Esophagus muscularis mucosa (tissue), 4 donors: Measurements from ENCODE around the gene GAS7. TPM values are rescaled to one million over a fixed set of nuclear protein-coding genes. Genes with fewer than 3 reads are reported as not detected.
"Not testable (repeated sequence)": the region's sequence is repeated elsewhere in the genome, so short reads cannot be mapped to it uniquely, and the experiment has no call there.

Experiments
- DNase-seq: peaks from one replicate; pipeline ENCODE4 v3.0.0-alpha.2; 2017; ENCODE audit errors: extremely low spot score
- H3K27ac ChIP-seq, 4 donors: fragments of 200-600 bp; sonication (generic); replicated peaks in 1 of 4; 1 replicate in 3 of 4; 2 replicates in 1 of 4; pipeline ENCODE4 v1.5.1; 2016 to 2019; ENCODE audit warnings: mild to moderate bottlenecking in 1 of 4
- H3K27me3 ChIP-seq, 4 donors: fragments of 200-600 bp; sonication (generic); one replicate each; pipeline versions ENCODE4 v1.5.1 to v1.6.0; 2016 to 2019
- H3K36me3 ChIP-seq, 4 donors: fragments of 200-600 bp; sonication (generic); one replicate each; pipeline ENCODE4 v1.5.1; 2016 to 2019
- H3K4me1 ChIP-seq, 4 donors: fragments of 200-600 bp; sonication (generic); one replicate each; pipeline ENCODE4 v1.5.1; 2016 to 2019
- H3K4me3 ChIP-seq, 4 donors: fragments of 200-600 bp; sonication (generic); 1 replicate in 2 of 4; 2 replicates in 2 of 4; pipeline ENCODE4 v1.5.1; 2016 to 2019; ENCODE audit warnings: mild to moderate bottlenecking in 4 of 4, moderate library complexity in 1 of 4
- H3K9me3 ChIP-seq, 4 donors: fragments of 200-600 bp; sonication (generic); 1 replicate in 3 of 4; 2 replicates in 1 of 4; pipeline ENCODE4 v1.5.1; 2016 to 2019
- EP300 ChIP-seq: sonication (generic); formaldehyde crosslinking; IDR thresholded peaks from one replicate; pipeline ENCODE4 v1.6.1; 2017; ENCODE audit warnings: antibody characterized with exemption
- POLR2A ChIP-seq: fragments of 450-650 bp; IDR thresholded peaks from one replicate; pipeline ENCODE4 v1.6.1; 2017; ENCODE audit warnings: antibody characterized with exemption, moderate library complexity, mild to moderate bottlenecking, low read depth
- POLR2AphosphoS5 ChIP-seq, 2 donors: sonication (generic); formaldehyde crosslinking; IDR thresholded peaks; one replicate each; pipeline ENCODE4 v1.6.1; 2017; ENCODE audit warnings: antibody characterized with exemption in 2 of 2
- WGBS: methylation state at CpG from one replicate; pipeline ENCODE4 v1.1.5; 2018; 5-methylcytosine and 5-hydroxymethylcytosine counted together
- intact Hi-C: fragments of 100-400 bp; cut with DNase I; formaldehyde crosslinking; loops from one replicate; pipeline ENCODE4 v1.15.1; 2023
- total RNA-seq, 4 donors: library from RNA; depleted of rRNA; stranded (reverse); fragments of >200 nt; gene quantifications; one replicate each; pipeline versions ENCODE4 v1.1.0 to v1.2.1, GENCODE V29; 2016
- TF ChIP-seq, protein P1 (sequence below), 3 experiments: fragments of 200-600 bp in 2 of 3; fragments of 450-650 bp in 1 of 3; sonication (generic) in 2 of 3; IDR thresholded peaks; one replicate each; pipeline ENCODE4 v1.5.1; 2017 to 2019; ENCODE audit warnings: antibody characterized with exemption in 3 of 3, mild to moderate bottlenecking in 2 of 3, moderate library complexity in 1 of 3

Gene GAS7
- total RNA-seq, 4 donors from 2014 or later: 77.3 to 124 (median 86.7) TPM

DNA sequence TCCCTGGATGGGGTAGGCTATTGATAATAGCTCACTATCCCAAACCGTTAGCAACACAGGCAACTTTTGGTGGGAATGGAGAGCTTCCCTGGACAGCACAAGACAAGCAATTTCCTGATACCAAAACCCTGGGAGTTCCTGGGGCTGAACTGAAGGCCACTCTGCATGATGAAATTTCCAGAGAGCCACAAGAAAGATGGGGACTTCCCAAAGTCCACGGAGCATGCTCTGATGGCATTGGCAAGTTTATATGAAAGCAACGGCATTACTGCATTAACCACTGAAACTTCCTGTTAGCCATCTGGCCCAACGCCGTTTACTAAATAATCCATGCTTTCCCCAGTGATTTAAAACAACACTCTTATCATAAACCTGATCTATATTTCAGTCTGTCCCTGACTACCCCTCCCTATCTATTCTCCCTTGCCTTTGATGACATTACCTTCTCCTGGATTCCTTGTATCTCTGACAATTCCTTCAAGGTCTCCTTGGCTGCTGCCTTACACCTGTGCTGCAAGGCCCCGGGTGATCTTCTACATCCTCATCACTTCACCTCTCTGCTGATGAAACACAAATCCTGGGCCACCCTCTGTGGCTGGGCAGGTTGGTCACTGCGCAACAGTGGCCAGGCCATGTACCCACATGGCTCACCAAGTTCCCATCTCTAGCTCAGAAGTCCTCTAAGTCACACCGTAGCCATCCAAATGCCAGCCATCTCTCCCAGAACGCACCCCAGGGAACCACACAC, 184.9 kb downstream of the GAS7 start:
- WGBS: 81% methylated on average over 9 of the region's 9 CpGs
- peaks cover 0 to 31% (median 18%) of the 10 kb centered on the region in 4 donors for H3K4me1 ChIP-seq
- intact Hi-C loops: no loop called here
- TF ChIP-seq POLR2AphosphoS5 (IDR thresholded peaks at IDR 0.05) (no peak), EP300 (no peak), POLR2A (no peak)
- TF ChIP-seq, protein P1, sequence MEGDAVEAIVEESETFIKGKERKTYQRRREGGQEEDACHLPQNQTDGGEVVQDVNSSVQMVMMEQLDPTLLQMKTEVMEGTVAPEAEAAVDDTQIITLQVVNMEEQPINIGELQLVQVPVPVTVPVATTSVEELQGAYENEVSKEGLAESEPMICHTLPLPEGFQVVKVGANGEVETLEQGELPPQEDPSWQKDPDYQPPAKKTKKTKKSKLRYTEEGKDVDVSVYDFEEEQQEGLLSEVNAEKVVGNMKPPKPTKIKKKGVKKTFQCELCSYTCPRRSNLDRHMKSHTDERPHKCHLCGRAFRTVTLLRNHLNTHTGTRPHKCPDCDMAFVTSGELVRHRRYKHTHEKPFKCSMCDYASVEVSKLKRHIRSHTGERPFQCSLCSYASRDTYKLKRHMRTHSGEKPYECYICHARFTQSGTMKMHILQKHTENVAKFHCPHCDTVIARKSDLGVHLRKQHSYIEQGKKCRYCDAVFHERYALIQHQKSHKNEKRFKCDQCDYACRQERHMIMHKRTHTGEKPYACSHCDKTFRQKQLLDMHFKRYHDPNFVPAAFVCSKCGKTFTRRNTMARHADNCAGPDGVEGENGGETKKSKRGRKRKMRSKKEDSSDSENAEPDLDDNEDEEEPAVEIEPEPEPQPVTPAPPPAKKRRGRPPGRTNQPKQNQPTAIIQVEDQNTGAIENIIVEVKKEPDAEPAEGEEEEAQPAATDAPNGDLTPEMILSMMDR (IDR thresholded peaks at IDR 0.05): no peak
- H3K4me3 ChIP-seq: no peak overlapping the region
- H3K36me3 ChIP-seq: peaks cover 0 to 3% (median 0%) of the 10 kb centered on the region in 4 donors
- no peak for DNase-seq
- no peaks in the 10 kb centered on the region for H3K9me3 ChIP-seq
- no peaks in the 10 kb centered on the region for H3K27me3 ChIP-seq
- H3K27ac ChIP-seq: peak overlapping the region in 1 of 4 donors; percentile 27

DNA sequence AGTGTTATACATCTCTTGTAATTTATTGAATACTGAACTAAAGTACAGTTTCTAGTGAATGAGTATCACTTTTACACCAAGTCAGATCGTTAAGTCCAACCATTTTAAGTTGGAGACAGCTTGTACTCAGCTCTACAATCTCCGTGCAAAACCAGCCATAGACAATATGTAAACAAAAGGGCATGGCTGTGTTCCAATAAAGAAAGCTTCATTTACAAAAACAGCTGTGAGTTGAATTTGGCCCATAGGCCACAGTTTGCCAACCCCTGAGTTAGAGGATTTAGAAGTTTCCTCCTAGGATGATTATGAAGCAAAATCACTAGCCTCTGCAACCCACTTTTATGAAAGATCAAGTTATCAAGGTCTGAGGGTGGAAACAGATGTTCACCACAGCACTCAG, 187.7 kb downstream of the GAS7 start:
- Histone ChIP-seq H3K9me3 (no peaks in the 10 kb centered on the region), H3K4me1 (peaks cover 0 to 31% (median 16%) of the 10 kb centered on the region in 4 donors), H3K27me3 (no peaks in the 10 kb centered on the region), H3K27ac (no peak overlapping the region), H3K4me3 (no peak overlapping the region), H3K36me3 (peaks cover 0 to 3% (median 0%) of the 10 kb centered on the region in 4 donors)
- WGBS: 40% methylated on average over 2 of the region's 2 CpGs
- no peak for TF ChIP-seq EP300
- TF ChIP-seq POLR2AphosphoS5 (IDR thresholded peaks at IDR 0.05): no peak
- no peak for TF ChIP-seq POLR2A
- TF ChIP-seq, protein P1 (IDR thresholded peaks at IDR 0.05): no peak
- intact Hi-C loops: no loop called here
- no peak for DNase-seq

DNA sequence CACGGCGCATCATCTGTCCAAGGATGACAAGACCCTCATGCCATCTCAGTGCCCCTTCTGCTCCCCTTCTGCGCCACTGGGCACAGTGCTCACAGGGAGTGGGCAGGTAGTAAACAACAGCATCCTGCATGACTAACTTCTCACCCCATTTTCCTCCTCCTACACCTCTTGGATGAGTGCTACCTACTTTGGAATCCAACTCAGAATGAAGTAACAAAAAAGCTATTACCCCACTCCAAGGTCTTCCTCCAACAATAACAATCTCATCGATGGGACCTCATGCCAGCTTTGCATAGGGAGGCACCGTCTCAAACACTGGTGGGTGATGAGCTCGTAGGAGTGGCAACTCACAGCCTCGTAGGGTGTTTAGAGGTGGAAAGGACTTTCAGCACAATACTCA, 194.7 kb downstream of the GAS7 start:
- no peak overlapping the region for H3K27ac ChIP-seq
- no peaks in the 10 kb centered on the region for H3K9me3 ChIP-seq
- no peaks in the 10 kb centered on the region for H3K27me3 ChIP-seq
- H3K36me3 ChIP-seq: no peaks in the 10 kb centered on the region
- peaks cover 3 to 19% (median 16%) of the 10 kb centered on the region in 4 donors for H3K4me1 ChIP-seq
- TF ChIP-seq POLR2A (no peak), POLR2AphosphoS5 (IDR thresholded peaks at IDR 0.05) (no peak), EP300 (no peak)
- TF ChIP-seq, protein P1 (IDR thresholded peaks at IDR 0.05): no peak
- DNase-seq: no peak
- WGBS: 71% methylated on average over 7 of the region's 7 CpGs
- H3K4me3 ChIP-seq: no peak overlapping the region
- intact Hi-C loops: no loop called here

DNA sequence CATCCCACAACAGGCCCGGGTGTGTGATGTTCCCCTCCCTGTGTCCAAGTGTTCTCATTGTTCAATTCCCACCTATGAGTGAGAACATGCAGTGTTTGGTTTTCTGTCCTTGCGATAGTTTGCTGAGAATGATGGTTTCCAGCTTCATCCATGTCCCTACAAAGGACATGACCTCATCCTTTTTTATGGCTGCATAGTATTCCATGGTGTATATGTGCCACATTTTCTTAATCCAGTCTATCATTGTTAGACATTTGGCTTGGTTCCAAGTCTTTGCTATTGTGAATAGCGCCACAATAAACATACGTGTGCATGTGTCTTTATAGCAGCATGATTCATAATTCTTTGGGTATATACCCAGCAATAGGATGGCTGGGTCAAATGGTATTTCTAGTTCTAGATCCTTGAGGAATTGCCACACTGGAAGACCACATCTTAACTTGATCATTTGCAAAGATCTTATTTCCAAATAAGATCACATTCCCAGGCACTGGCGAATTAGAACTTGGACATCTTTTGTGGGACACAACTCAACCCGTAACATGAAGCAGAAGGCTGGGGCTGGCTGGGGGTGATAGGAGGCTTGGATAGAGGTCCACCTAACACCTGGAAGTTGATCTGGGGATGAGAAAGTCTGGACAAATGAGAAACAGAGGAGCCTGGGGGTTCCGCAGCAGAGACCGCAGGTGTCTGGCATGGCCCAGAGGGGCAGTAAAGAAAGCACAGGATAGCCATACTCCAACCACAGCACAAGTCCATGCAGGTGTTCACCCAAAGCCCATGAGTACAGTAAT, 195.6 kb downstream of the GAS7 start:
- H3K36me3 ChIP-seq, DNase-seq, H3K27ac ChIP-seq, H3K4me3 ChIP-seq, H3K27me3 ChIP-seq, H3K9me3 ChIP-seq, intact Hi-C loops: not testable (repeated sequence)
- H3K4me1 ChIP-seq: peaks cover 3 to 19% (median 17%) of the 10 kb centered on the region in 4 donors
- 94% methylated on average over 8 of the region's 8 CpGs for WGBS

DNA sequence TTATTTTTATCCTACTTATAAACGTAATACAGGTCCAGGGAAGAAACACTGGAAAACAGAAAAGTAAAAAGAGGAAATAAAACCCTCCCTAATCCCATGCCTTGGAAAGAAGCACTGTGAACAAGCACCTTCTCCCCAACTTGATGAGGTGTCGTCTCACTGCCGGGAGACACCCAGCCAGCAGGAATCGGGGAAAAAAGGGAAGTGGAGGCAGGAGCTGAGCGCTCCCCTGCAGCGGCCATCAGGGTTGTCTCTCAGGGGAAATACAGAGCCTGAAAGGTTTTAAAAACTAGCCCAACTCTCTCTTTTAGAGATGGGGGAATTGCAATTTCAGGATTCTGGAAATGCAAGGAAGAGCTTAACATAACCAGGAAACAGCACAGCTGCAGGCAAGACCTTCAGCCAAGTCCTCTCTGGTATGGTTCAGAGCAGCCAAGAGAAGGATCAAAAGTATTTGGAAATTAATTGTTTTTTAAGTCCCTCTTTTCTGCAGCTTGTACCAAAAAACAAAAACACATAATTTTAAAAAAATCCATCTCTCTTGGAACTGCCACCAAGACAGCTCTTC, 197.0 kb downstream of the GAS7 start:
- Histone ChIP-seq H3K27ac (peak overlapping the region in 1 of 4 donors; percentile 23), H3K4me1 (peaks cover 3 to 19% (median 17%) of the 10 kb centered on the region in 4 donors), H3K4me3 (no peak overlapping the region), H3K9me3 (no peaks in the 10 kb centered on the region), H3K36me3 (no peaks in the 10 kb centered on the region), H3K27me3 (no peaks in the 10 kb centered on the region)
- TF ChIP-seq EP300 (no peak), POLR2A (no peak), POLR2AphosphoS5 (IDR thresholded peaks at IDR 0.05) (no peak)
- TF ChIP-seq, protein P1 (IDR thresholded peaks at IDR 0.05): no peak
- 54% methylated on average over 6 of the region's 6 CpGs for WGBS
- intact Hi-C loops: no loop called here
- DNase-seq: no peak
